GM21360 (cell line): Measurements from ENCODE around the gene LHFPL2.

Experiments
- ATAC-seq: cut with Tn5 transposase; IDR thresholded peaks from one replicate; pipeline ENCODE4 v1.9.1; 2021; ENCODE audit warnings: mild to moderate bottlenecking, moderate library complexity; ENCODE audit not compliant: unreplicated experiment

Gene LHFPL2

DNA sequence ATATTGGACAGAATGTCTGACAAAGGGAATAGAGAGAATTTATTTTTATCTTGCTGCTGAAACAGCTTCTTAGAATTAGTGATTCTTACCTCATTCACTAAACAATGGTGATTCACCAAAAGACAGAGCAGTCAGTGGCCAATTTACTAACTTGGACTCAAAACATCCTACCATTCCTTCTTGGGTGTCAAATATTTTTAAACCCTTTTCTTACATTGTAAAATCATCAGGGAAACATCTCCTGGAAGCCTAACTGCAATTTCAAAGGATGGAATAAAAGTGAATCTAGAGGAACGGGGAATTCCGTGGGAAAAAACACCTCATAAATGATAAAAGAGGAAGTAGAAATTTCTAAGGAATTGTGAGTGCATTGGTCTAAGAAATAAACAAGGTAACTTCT, 97.7 kb downstream of the LHFPL2 start:
- ATAC-seq, result no peak

DNA sequence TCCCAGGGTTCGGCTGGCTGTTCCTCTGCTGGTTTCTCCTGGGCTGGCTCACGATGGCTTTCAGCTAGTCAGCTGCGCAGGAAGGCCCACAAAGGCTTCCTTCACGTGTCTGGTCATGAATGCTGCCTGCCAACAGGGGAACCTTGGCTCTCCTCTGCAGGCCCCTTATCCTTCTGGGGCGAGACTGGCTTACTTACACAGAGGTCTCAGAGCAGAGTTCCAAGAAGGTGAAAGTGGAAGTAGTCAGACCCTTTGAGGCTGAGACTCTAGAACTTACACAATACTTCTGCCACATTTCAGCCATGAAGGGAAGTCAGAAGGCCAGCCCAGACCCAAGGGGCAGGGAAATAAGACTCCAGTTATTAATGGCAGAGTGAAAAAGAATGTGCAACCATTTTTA, 99.5 kb downstream of the LHFPL2 start:
- ATAC-seq, result no peak

DNA sequence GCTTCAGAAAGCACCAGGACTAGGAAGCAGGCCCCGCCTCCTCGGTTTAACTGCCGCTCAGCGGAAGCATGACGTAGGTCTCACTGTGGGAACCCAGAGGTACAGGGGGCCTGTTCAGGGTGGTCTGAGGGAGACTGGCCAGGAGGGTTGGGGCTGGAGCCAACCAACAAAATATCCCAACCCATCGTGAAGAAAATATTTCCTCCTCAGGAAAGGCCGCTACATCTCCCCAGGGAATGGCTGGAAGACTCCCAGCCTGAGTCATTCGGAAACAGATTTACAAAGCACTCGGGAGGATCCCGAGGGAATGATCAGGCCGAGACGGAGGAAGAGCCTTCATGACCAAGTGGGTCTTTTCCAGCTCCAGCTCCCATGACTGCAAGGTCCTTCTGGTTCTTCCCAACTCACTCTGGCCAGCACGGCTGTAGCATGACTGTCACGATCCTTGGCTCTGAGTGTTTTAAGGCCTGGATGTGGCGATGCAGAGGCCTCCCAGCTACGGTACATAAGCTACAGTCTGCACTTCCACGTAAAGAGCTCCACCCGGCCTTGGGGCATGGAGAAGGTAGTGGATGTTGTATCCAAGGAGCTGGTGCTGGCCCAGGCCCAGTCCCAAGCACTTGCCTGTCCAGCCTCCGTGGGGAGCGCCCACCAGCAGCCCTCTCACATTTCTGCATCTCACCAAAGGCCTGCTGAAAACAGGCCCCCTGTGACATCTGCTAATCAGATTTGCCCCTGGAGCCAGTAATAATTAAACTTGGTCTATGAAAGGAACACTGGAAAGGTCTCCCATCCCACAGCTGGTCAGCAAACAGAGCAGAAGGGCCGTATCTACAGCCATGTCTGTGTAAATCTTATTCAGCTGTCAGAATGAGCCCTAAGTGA, 100.6 kb downstream of the LHFPL2 start:
- no peak for ATAC-seq

DNA sequence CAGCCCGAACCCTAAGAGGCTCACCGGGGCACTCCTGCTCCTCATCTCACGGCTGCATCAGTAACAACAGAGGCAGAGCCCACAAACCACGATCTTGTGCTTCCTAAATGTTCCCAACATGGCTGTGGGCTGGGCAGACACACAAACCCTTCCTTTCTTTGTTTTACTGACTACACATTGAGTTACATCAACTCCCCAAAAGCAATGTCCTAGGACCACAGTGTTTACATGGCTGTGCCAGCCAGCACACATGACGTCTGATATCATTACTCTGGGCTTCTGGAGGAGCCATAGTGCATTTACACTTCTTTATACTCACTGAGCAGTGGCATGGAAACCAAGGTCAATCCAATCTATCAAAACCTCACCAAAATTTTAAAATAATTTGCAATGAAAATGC, 101.4 kb downstream of the LHFPL2 start:
- ATAC-seq, result no peak

DNA sequence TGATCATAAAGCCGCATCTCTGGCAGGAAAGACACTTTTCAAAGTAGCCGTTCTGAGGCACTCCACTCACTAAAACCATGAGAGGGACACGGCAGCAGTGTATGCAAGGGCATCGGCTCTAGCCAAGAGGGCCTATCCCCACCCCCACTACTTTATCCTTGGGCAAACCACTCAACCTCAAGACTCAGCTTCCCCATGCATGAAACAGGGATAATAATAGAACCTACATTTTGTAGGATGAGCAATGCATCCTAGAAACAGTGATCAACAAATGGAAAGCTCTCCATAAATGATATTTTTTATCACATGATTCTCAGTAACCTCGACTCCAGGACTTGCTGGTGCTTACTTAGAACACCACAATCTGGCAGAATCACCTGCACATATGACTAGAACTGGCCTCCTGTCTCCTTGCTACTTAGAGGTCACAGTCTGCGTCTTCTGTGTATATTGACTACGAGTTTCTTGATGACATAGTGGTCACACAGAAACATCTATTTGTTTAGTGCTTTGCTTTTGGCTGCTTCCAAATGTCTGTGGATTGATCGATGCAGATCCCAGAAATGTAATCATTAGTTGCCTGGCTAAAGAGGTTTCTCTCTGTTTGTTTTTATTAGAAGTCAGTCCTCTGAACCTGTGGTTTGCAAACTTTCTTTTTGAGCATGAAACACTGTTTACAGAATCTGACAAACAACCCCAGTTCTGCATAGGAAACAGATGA, 102.1 kb downstream of the LHFPL2 start:
- no peak for ATAC-seq

DNA sequence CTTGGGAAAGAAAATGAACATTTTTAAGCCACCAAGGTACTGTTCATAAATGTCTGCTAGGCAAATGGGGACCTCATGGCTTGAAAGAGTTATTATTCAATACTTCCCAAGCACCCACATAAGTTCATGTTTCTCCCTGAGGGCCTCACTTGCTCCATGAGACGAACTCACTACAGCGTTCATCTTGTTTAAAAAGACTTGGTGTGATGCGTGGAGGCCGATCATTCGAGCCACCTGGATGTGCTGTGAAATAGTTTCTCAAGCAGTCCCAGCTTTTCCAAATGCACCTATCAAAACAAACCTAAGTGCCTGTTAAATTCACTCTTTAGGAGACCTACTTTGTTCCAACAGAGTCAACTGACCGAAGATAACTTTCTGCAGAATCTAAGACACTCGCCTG, 103.2 kb downstream of the LHFPL2 start:
- no peak for ATAC-seq

DNA sequence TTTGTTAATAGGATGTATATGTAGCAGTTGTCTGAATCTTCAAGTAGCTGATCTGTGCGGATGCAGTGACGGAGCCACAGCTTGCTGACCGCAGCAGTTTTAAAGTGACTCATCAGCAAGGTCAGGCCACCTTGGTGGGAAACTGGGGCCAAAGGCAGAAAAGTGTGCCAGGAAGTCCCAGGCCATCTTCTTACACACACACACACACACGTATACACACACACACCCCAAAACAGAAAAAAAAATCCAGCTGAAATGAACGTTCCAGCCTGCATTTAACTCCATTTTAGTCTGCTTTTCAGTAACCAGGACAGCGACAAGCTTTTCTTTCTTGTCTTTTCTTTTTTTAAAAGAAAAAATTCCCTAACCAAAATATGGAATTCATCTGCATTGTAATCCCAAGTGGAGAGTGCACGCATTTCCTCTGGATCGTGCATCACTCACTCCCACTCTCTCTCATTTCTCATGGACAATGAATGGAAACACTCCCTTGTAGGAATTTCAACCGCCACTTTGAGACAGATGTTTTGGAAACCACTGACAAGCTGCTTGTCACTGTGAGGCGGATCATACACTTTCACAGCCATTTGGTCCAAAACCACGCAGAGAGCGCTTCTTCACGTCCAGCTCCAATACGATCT, 103.9 kb downstream of the LHFPL2 start:
- no peak for ATAC-seq

DNA sequence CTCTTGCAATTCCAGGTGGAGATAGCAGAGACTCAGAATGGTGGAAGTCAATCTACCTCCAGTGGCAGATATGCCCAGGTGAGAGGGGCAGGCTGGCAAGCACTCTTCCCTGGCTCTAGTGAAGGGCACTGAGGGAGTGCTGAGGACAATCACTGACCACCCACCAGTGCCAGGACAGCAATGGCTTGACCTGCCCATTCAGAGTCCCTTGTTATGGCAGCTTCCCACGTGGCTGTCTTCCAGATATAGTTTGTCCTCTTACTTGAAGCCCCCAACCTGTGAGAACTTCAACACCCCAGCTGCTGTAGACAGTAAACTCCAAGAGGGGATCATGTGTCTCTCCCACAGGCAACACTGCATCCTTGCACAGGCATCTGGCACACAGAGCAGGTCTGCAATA, 104.7 kb downstream of the LHFPL2 start:
- no peak for ATAC-seq

DNA sequence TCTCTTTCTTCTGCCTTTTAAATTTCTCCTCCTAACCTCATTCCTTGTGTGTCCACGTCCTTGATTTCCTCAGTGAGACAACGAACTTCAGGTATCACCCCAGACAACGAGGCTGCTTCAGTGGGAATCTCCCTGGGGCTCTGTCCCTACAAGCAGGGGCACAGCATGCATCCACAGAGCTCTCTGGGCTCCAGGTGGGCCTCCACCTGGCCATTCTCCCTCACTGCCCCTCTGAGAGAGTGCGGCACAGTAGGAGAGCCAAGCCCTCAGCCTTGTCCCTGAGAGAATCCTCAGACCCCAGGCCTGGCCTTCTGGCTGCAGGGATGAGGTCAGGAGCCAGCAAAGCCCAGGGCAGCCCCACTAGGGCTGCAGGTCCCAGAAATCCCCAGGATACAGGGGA, 105.3 kb downstream of the LHFPL2 start:
- ATAC-seq, result no peak

DNA sequence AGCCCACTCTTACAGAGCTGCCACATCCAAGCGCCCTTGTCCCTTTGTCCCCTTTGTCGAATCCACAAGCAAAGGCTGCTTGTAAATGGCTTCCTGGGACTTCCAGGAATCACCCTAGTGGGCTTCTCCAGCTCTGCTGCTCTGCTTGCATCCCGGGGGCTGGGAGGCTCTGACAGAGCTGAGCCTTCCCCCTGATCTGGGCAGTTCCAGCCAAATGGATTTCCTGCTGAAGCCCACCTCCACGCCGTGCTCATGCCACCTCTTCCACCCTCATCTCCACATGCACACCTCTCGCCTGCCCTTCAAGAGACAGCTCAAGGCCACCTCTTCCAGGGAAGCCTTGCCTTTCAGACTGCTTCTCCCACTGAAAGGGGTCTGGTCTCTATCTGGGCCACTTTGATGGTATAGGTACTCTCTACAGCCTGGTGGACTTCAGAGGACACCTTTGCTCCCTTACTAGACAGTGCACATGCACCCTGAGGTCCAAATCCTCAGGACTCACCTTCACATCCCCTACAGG, 106.2 kb downstream of the LHFPL2 start:
- no peak for ATAC-seq

DNA sequence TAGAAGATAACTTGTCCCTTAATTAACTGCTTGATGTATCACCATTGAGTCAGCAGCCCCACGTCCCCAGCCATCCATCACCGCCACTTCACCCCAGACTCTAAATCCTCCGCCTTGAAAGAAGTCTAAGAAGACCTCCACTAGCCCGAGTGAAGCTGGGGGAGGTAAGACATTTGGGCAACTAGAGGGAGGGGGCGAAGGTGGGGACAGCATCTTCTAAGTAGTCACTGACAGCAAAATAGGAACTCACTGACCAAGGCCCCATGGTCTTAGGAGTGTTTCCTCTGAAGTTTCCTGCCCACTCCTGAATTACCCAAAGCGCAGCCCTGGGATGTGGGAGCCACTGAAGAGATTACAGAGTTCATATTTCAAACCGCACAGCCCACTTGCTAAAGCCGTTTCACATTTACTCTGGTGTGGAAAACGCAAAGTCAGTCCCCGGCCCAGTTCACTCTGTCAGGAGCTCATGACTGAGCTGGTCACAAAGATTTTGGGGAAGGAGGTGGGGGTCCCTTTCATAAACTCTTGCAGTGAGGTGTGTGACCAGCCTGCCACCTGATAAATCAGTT, 107.4 kb downstream of the LHFPL2 start:
- ATAC-seq, result no peak

DNA sequence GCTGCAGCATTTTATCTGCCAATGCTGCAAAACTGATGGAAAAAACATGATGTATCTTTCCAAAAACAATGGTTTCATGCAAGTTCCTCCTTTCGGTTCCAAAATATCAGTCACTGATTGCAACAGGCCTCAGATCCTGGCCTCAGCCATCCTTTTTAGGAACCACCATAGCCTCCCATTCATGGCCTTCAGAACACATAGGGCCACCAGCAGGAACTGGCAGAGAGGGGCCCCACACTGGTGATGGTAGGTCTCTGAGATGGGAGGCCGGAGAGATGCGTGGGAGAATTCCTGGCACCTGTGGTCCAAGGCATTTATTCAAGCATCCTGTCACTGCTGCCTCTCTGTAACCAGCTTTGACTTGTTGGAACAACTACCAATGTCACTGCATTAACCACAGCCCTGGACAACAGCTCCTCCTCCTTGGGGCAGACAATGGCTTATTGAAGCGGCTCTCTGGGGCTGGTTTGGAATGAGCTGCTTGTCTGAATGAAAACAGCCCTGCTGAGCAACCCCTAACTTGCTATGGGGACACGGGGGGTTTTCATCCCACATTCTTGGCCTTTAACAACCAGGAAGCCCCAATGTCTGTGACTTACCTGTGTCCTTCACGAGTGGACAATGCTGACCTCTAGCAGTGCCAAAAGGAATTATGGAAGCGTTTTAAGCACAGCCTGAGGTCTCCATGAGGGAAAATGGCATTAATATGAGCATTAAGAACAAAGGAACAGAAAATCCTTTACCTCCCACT, 108.1 kb downstream of the LHFPL2 start:
- ATAC-seq, result no peak

DNA sequence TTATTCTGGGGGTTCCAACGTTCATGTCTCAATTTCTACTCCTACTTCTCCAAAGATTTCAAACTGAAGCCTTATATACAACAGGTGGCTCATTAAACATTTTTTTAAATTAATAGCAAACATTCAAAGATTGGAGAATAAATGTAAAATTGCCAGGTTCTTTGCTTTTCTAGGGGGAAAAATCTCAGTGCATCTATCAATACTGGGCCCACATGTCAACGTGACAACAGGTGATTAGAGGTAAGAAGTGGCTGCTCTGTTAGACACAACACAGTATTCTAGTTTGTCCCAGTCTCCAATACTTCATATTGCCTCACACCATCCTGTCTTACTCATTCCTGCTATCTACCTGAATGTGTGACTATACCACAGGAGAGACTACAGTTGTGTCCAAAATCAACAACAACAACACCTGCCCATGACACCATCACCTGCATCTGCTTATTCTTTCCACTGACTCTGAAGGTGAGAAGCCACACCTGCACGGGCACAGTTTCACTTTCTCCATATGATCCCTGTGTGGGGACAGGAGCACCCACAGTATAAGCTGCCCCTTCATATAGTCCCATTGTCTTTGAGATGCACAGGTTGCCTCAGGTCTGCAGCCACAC, 110.2 kb downstream of the LHFPL2 start:
- ATAC-seq, result no peak

DNA sequence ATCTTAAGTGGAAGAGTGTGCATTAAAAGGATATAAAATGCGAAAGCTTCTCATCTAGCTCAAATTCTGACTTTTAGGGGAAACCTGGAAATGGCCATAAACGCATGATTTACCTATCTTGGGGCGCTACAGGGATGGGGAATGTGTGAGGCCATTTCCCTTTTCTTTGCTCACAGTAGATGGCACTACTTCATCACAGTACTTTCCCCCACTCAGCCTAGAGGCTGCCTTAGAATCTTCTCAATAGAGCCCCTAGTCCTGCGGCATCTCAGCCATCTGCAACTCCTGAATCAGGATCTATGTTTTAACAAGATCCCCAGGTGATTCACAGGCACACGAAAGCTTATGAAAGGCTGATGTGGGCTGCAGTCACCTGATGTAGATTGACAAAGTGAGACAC, 110.8 kb downstream of the LHFPL2 start:
- ATAC-seq, result peak; percentile 69

DNA sequence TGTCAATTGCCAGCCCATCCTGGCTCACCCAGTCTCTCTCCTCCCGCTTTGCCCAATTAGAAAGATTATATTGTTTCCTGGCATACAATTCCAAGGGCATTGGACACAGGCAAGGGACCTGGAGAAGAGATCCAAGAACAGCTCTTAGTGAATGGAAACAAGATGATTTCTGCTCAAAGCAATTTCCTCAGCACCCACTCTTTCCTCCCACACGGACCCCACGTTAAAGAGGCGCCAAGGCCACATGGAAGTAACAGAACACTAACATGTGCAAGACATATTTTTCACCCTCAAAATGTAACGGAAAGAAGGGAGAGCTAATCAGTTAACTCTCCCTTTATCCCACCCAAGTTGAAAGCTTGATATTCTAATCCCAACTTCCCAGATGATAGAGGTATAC, 111.2 kb downstream of the LHFPL2 start:
- ATAC-seq, result no peak

DNA sequence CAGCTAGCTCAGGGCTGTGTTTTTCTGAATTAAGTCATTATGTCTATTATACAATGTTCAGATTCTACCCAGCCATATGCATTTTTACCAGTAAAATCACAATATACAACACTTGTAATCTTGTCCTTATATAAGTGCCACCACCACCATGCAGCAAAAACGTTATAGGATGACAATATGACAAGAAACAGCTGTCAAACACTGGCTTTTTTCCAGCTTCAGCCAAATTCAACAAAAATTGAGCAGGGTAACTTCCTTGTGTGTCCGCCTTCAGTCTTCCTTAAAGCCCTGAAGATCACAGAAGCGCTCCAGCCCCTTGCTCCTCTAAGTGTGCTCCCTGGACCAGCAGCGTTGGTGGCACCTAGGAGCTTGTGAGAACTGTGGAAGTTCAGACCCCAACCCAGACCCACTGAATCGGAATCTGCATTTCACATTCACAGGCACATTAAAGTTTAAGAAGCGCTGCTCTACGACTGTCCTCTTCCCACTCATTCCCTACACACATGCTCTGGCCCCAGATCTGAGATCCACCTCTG, 111.8 kb downstream of the LHFPL2 start:
- no peak for ATAC-seq

DNA sequence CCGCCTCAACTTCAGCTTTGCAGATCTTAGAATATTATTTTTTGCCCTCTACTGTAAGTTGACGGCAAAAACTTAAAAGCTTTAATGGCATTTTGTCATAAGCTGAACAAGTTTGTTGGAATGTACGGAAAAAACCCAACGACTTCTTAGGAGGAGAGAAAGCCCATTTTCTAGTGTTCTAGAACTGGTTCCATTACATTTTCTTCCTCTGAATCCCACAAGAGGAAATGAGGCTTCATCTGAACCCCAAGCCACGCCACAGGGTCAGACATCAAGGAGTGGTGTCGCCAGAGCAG, 113.7 kb downstream of the LHFPL2 start:
- ATAC-seq, result no peak

DNA sequence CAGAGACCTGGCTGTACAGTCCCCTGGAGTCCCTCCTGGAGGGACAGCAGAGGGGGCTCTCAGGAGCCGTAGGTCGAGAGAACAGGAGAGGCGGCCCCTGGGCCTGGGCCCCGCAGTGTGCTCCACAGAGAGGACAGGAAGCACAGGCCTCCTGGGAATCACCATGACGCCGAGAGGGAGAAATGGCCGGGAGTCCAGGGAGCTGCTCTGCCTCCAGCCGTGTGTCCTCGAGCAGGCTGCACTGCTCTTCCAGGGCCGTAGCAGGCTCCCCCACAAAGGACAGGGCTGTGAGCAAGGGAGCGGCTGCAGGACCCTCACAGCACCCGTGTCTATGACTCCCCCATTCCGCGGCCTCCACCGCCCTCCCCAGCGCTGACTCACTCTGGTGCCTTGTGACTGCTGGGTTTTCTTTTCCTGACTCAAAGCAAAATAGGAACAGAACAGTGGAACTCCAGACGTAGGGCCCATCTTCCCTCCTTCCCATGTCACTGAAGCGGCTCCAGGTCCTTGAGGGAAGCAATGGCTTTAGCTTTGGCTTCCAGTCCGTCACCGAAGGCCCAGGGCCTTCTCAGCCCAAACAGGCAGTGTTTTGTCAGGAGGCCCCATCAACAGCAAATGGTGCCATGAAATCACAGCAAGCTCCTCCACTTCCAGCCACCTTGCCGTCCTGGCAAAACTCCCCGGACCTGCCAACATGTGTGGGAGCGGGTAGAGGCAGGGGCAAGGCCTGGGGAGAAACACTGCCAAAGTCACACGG, 114.2 kb downstream of the LHFPL2 start:
- ATAC-seq, result no peak

DNA sequence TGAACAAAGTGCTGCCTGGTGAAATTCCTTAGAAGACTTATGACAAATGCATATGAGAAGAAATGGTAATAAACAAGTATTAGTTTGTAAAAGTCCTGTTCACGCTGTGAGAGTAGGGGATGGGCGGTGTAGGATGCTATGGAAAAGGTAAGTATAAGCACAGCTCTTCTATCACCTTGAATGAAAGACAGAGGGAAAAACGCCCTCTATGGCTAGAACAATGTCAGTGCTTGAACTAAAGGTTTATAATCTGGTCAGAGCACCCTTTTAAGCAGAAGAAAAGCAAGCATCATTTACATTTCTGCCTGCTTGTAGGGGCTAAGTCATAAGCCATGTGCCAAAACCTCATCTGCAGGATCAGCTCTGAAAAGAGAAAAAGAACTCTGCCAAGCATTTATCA, 115.2 kb downstream of the LHFPL2 start:
- ATAC-seq, result no peak
